ENCODE data around the gene KDM7A. TPM values are rescaled to one million over a fixed set of nuclear protein-coding genes. Genes with fewer than 3 reads are reported as not detected.

The KDM7A gene
- total RNA-seq, 1 donor from 2014 or later = 7.6 TPM

DNA sequence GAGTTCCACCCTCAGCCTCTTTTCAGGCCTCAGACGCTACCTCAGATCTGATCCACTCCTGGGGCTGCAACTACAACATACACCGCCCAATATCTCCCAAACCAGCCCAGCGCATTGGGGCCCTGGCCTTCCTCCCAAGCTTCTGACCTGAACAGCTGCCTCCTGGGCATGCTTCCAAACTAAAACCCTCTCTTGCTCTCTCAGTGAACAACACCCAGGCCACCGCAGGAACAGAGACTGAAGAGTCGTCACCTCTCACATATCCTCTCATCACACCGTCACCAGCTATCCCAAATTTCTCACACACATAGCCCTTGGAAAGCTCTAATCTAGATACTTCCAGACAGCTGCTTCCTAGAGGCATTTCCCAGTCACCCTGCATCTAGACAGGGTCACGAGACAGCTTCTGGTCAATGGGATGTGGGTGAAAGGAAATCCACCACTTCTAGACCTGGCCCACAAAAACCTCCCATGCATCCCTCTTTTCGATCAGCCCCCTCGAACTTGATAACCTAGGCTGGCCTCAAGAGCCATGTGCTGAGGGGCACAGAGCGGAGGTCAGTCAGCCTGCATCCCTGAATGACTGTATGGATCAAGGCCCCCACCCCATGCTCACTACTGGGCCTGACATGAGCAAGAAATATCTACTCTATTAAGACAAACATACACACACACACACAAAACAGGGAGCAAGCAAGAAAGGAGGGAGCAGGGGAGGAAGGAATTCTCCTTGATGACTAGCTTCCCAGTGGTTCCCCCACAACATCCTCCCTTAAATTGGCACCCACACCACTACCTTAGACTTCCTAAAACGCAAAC lies 115.8 kb downstream of the KDM7A start:
- TF ChIP-seq CTCF (IDR thresholded peaks at IDR 0.05) = no peak
- H3K36me3 Mint-ChIP-seq (ENCODE audit: low read depth) = peaks cover 1% of the 10 kb centered on the region
- peaks cover 36% of the 10 kb centered on the region for H3K4me1 Mint-ChIP-seq (ENCODE audit: low read depth)
- H3K9me3 Mint-ChIP-seq (ENCODE audit: low read depth) = peaks cover 5% of the 10 kb centered on the region
- no peak for DNase-seq (ENCODE audit: low spot score)
- H3K27me3 Mint-ChIP-seq (ENCODE audit: low read depth) = no peaks in the 10 kb centered on the region
- peak overlapping the region; percentile 29 for H3K27ac Mint-ChIP-seq (ENCODE audit: unreplicated experiment)
- peak overlapping the region; percentile 71 for H3K4me3 Mint-ChIP-seq (ENCODE audit: unreplicated experiment)

DNA sequence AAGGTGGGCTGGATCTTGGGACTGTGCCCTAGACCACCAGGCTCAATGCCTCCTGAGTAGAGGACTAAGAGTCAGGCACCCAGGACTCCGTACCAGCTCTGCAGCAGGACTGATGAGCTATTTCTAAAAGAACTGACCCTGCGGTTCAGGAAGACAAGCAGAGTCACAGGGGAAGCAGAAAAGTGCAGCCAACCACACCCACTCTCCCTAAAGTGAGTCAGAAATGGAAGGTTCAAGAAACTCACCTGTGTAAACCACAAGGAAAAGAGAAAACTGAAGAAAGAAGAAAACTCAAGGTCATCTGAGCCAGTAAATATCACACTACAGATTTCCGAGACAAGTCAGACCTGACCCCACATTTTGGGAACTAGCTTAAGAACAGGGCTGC lies 116.5 kb downstream of the KDM7A start:
- Mint-ChIP-seq H3K36me3 (ENCODE audit: low read depth) (no peaks in the 10 kb centered on the region), H3K4me1 (ENCODE audit: low read depth) (peaks cover 36% of the 10 kb centered on the region), H3K27ac (ENCODE audit: unreplicated experiment) (no peak overlapping the region), H3K4me3 (ENCODE audit: unreplicated experiment) (no peak overlapping the region), H3K27me3 (ENCODE audit: low read depth) (no peaks in the 10 kb centered on the region), H3K9me3 (ENCODE audit: low read depth) (no peaks in the 10 kb centered on the region)
- no peak for DNase-seq (ENCODE audit: low spot score)
- no peak for TF ChIP-seq CTCF (IDR thresholded peaks at IDR 0.05)

- H3K27me3 Mint-ChIP-seq (ENCODE audit: low read depth) = no peaks in the 10 kb centered on the region
- peak overlapping the region; percentile 62 for H3K27ac Mint-ChIP-seq (ENCODE audit: unreplicated experiment)
- no peak for DNase-seq (ENCODE audit: low spot score)
- H3K4me3 Mint-ChIP-seq (ENCODE audit: unreplicated experiment) = no peak overlapping the region
- peaks cover 36% of the 10 kb centered on the region for H3K4me1 Mint-ChIP-seq (ENCODE audit: low read depth)
- H3K9me3 Mint-ChIP-seq (ENCODE audit: low read depth) = no peaks in the 10 kb centered on the region
- no peak for TF ChIP-seq CTCF (IDR thresholded peaks at IDR 0.05)
- no peaks in the 10 kb centered on the region for H3K36me3 Mint-ChIP-seq (ENCODE audit: low read depth)
These were observed 117.2 kb downstream of the KDM7A start for GRCh38 chr7:140059273-140060242.

- no peaks in the 10 kb centered on the region for H3K9me3 Mint-ChIP-seq (ENCODE audit: low read depth)
- no peak overlapping the region for H3K27ac Mint-ChIP-seq (ENCODE audit: unreplicated experiment)
- no peak for TF ChIP-seq CTCF (IDR thresholded peaks at IDR 0.05)
- DNase-seq (ENCODE audit: low spot score) = no peak
- H3K4me1 Mint-ChIP-seq (ENCODE audit: low read depth) = peaks cover 36% of the 10 kb centered on the region
- no peak overlapping the region for H3K4me3 Mint-ChIP-seq (ENCODE audit: unreplicated experiment)
- no peaks in the 10 kb centered on the region for H3K36me3 Mint-ChIP-seq (ENCODE audit: low read depth)
- H3K27me3 Mint-ChIP-seq (ENCODE audit: low read depth) = no peaks in the 10 kb centered on the region
These were observed 118.3 kb downstream of the KDM7A start for GRCh38 chr7:140058517-140058916.

- Mint-ChIP-seq H3K4me3 (ENCODE audit: unreplicated experiment) (no peak overlapping the region), H3K4me1 (ENCODE audit: low read depth) (peaks cover 36% of the 10 kb centered on the region), H3K36me3 (ENCODE audit: low read depth) (peaks cover 2% of the 10 kb centered on the region), H3K27me3 (ENCODE audit: low read depth) (no peaks in the 10 kb centered on the region), H3K9me3 (ENCODE audit: low read depth) (no peaks in the 10 kb centered on the region), H3K27ac (ENCODE audit: unreplicated experiment) (no peak overlapping the region)
- TF ChIP-seq CTCF (IDR thresholded peaks at IDR 0.05) = no peak
- DNase-seq (ENCODE audit: low spot score) = no peak
These were observed 119.6 kb downstream of the KDM7A start for GRCh38 chr7:140057143-140057535.

All from chondrocyte (in vitro differentiated cells).